RWPE1 (cell line): ENCODE results near the gene GPR156.

ENCODE experiments used
- CTCF ChIA-PET: fragments of 350-600 bp; sonication (Branson Sonifier 250); formaldehyde crosslinking; extraction: SDS; loops from one replicate; lab custom pipeline; 2021; lab: Yijun Ruan, JAX
- POLR2A ChIA-PET: fragments of 400-600 bp; formaldehyde crosslinking; extraction: SDS; loops from one replicate; lab custom pipeline; 2020; ENCODE audit warnings: antibody characterized with exemption; ENCODE audit not compliant: low non-redundant PET; lab: Yijun Ruan, JAX
- DNase-seq: peaks from one replicate; pipeline ENCODE4 v3.0.0; 2012; ENCODE audit warnings: low spot score
- H3K27ac ChIP-seq: fragments of 450-650 bp; 2 replicates; pipeline ENCODE4 v1.5.1; 2017
- TF ChIP-seq, protein P1 (sequence below): fragments of 450-650 bp; conservative IDR thresholded peaks from 2 replicates; pipeline ENCODE4 v1.5.1; 2017; ENCODE audit warnings: low read depth, mild to moderate bottlenecking

The GPR156 gene

DNA sequence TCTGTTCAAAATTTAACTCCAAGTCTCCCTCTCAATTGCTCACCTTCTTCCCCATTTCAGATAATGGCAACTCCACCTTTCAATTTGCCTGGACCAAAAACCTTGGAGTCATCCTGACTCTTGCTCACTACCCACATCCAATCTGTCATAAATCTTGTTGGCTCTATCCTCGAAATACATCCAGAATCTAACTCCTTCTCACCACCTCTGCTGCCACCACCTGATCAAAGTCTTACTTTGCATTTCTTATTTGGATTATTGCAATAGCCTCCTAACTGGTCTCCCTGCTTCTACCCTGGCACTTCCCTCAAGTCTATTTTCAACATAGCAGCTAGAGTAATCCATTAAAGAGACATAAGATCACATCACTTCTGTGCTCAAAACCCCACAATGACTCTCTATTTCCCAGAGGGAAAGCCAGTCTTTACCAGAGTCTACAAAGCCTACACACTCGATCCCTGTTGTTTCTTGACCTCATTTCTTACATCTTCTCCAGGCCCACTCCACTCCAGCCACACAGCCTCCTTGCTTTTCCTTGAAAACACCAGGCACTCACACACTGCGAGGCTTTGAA is 86.6 kb downstream of the GPR156 start:
- TF ChIP-seq, protein P1, sequence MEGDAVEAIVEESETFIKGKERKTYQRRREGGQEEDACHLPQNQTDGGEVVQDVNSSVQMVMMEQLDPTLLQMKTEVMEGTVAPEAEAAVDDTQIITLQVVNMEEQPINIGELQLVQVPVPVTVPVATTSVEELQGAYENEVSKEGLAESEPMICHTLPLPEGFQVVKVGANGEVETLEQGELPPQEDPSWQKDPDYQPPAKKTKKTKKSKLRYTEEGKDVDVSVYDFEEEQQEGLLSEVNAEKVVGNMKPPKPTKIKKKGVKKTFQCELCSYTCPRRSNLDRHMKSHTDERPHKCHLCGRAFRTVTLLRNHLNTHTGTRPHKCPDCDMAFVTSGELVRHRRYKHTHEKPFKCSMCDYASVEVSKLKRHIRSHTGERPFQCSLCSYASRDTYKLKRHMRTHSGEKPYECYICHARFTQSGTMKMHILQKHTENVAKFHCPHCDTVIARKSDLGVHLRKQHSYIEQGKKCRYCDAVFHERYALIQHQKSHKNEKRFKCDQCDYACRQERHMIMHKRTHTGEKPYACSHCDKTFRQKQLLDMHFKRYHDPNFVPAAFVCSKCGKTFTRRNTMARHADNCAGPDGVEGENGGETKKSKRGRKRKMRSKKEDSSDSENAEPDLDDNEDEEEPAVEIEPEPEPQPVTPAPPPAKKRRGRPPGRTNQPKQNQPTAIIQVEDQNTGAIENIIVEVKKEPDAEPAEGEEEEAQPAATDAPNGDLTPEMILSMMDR = peak; percentile 32; the same call in 1 of the 2 replicates
- H3K27ac ChIP-seq = no peak overlapping the region
- ChIA-PET CTCF (interaction anchor here (0.6 to 1.1 kb wide), 3 partner anchors 21 to 191 kb away, joined by 3 to 4 read pairs (median 3); partner anchors contain the start of gene LRRC58), POLR2A (no interaction called here)
- DNase-seq = peak; percentile 61

DNA sequence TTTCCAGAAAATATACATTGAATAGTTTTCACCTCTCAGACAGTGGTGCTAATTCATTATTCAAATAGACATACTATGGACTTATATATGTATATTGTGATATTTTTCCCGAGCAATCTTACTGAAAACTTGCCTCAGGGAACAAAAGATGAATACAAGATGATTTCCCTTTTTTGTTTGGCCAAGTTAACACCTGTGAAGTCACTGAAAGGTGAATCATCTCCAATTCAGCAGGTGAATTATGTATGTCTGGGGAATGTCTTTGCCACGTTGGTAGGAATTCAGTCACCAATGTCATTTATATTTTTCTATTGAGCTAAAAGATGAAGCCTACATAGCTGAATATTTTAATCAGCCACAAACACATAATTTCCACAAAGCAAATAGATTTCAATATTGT is 88.2 kb downstream of the GPR156 start:
- TF ChIP-seq, protein P1 = no peak
- POLR2A ChIA-PET = interaction anchor here (0.6 to 1.0 kb wide), 2 partner anchors 101 to 361 kb away, joined by 3 to 4 read pairs; no protein-coding TSS in a partner anchor
- CTCF ChIA-PET = interaction anchor here (0.5 kb wide), 1 partner anchor 593 kb away, joined by 3 read pairs; no protein-coding TSS in a partner anchor

DNA sequence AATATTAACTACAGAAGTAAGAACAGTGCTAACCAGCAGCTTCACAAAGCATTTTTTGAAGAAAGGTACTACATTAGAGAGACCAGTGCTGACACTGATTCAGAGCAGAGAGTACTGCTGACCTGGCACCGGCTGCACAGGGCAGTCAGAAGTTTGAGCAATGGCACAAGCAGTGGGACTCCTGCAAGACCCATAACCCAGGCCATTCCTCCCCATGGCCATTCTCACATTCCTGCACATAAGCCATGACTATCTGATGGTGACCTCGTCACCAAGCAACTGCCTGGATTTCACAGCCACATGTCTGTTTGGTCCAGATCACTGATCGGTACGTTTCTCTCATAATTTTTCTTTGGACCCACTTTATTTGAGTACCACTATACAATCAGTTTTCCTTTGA is 88.7 kb downstream of the GPR156 start:
- DNase-seq = no peak
- ChIA-PET POLR2A (interaction anchor here (0.6 to 1.0 kb wide), 2 partner anchors 101 to 362 kb away, joined by 3 to 4 read pairs; no protein-coding TSS in a partner anchor), CTCF (no interaction called here)
- H3K27ac ChIP-seq = no peak overlapping the region
- TF ChIP-seq, protein P1 = no peak

More for the DNA sequence above, 88.2 kb downstream of the GPR156 start:
- H3K27ac ChIP-seq = no peak overlapping the region
- DNase-seq = peak; percentile 36

DNA sequence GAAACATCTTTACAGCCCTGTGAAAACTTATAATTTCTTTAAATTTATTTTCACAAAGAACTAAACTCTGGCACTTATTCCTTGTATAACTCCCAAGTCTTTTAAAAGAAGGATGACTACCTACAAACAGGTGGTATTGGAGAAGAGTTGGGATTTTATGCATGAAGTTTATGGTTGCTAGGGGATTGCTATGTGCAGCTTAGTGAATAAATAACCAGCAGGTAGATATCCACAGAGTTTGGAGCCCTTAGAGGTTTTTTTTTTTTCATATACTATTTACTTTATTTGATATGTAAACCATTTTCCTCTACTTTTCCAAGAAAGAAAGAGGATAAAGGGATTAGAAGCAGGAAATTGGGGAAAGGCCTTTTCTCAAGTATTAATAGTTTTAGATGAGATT is 91.5 kb downstream of the GPR156 start:
- DNase-seq = no peak
- ChIA-PET POLR2A (no interaction called here), CTCF (no interaction called here)
- no peak overlapping the region for H3K27ac ChIP-seq
- TF ChIP-seq, protein P1 = no peak

DNA sequence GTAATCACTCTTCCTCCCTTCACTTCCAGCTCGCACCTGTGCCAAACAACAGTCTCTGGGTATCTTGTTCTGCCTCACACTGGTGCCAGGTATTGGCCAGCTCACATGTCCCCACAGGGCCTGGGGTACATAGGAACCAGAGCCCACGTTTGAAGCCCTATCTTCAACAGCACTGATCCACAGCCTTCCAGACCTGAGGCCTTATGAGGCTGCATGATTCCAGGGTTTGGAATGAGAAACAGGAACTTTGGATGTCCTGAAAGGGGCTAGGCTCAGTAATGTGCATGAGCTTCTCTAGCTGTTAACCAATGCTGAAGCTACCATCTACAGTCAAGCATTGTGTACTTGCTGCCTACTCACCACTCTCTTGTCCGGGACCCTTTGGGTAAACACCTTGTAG is 92.4 kb downstream of the GPR156 start:
- TF ChIP-seq, protein P1 = no peak
- DNase-seq = no peak
- H3K27ac ChIP-seq = no peak overlapping the region
- ChIA-PET CTCF (interaction anchor here (0.6 kb wide), 1 partner anchor 362 kb away, joined by 3 read pairs; no protein-coding TSS in a partner anchor), POLR2A (no interaction called here)

DNA sequence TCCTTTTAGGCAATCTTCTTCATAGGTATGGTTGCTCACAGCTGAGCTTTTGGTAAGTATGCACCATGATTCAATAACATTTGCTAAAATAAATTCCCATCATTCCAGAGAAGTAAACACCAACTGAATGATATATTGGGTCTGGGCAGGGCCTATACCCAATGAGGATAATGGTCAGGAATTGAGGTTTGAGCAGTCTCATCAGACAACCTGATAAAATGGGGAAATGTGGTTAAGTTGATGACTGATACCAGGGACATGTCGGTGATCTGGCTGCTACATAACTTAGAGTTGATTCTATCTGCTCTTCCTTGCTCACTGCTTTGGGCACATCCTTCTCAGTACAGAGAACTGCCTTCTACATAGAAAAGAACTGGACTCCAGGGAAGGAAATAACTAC is 92.9 kb downstream of the GPR156 start:
- ChIA-PET CTCF (no interaction called here), POLR2A (no interaction called here)
- H3K27ac ChIP-seq = no peak overlapping the region
- TF ChIP-seq, protein P1 = no peak
- DNase-seq = no peak
